Neuronal stem cell (in vitro differentiated cells): ENCODE results near the gene CBX5.
"Not testable (repeated sequence)": the region's sequence is repeated elsewhere in the genome, so short reads cannot be mapped to it uniquely, and the experiment has no call there.

ENCODE experiments used
- DNase-seq: peaks from one replicate; pipeline ENCODE4 v3.0.0-alpha.2; 2013; ENCODE audit warnings: low spot score
- H2AFZ ChIP-seq: one replicate; pipeline ENCODE4 v1.6.1; 2013; ENCODE audit warnings: mild to moderate bottlenecking, low read length, inconsistent platforms
- H2AK5ac ChIP-seq: 2 replicates; pipeline ENCODE4 v1.6.1; 2013; ENCODE audit warnings: low read depth, mild to moderate bottlenecking, inconsistent platforms, low read length, moderate library complexity, mixed read lengths
- H2BK120ac ChIP-seq: 2 replicates; pipeline ENCODE4 v1.6.1; 2013; ENCODE audit warnings: low read depth, mild to moderate bottlenecking, inconsistent platforms, low read length, moderate library complexity, mixed read lengths
- H2BK12ac ChIP-seq: one replicate; pipeline ENCODE4 v1.6.1; 2013; ENCODE audit warnings: low read length, inconsistent platforms
- H2BK15ac ChIP-seq: 2 replicates; pipeline ENCODE4 v1.6.1; 2013; ENCODE audit warnings: mild to moderate bottlenecking, low read length, inconsistent platforms, mixed read lengths
- H2BK5ac ChIP-seq: one replicate; pipeline ENCODE4 v1.6.1; 2013; ENCODE audit warnings: inconsistent platforms, mild to moderate bottlenecking, low read length, moderate library complexity
- H3K14ac ChIP-seq: one replicate; pipeline ENCODE4 v1.6.1; 2013; ENCODE audit warnings: low read length, inconsistent platforms
- H3K18ac ChIP-seq: 2 replicates; pipeline ENCODE4 v1.6.1; 2013; ENCODE audit warnings: low read length, inconsistent platforms
- H3K23ac ChIP-seq: 2 replicates; pipeline ENCODE4 v1.6.1; 2013; ENCODE audit warnings: low read depth, mild to moderate bottlenecking, mixed read lengths, low read length, inconsistent platforms; ENCODE audit not compliant: poor library complexity
- H3K27ac ChIP-seq: replicated peaks from 3 replicates; pipeline ENCODE4 v1.5.1; 2013; ENCODE audit warnings: low read length, inconsistent platforms
- H3K27me3 ChIP-seq, 3 experiments: 2 replicates each; pipeline ENCODE4 v1.6.1; 2013; ENCODE audit warnings: low read length in 3 of 3, mild to moderate bottlenecking in 2 of 3, inconsistent platforms in 1 of 3, low read depth in 1 of 3, mixed read lengths in 1 of 3, moderate library complexity in 1 of 3; ENCODE audit not compliant: control insufficient read depth in 3 of 3, insufficient read depth in 3 of 3
- H3K36me3 ChIP-seq, 2 donors: replicated peaks in 1 of 2; 2 replicates each; pipeline ENCODE4 v1.6.1; 2013; ENCODE audit warnings: low read length in 2 of 2; ENCODE audit not compliant: control insufficient read depth in 2 of 2, insufficient read depth in 2 of 2
- H3K4ac ChIP-seq: 2 replicates; pipeline ENCODE4 v1.6.1; 2013; ENCODE audit warnings: inconsistent platforms, mild to moderate bottlenecking, low read length, moderate library complexity
- H3K4me1 ChIP-seq, 2 donors: 1 replicate in 1 of 2; 2 replicates in 1 of 2; pipeline ENCODE4 v1.6.1; 2013; ENCODE audit warnings: low read length in 2 of 2, low read depth in 1 of 2; ENCODE audit not compliant: control insufficient read depth in 2 of 2, insufficient read depth in 1 of 2
- H3K4me2 ChIP-seq: one replicate; pipeline ENCODE4 v1.6.1; 2013; ENCODE audit warnings: mild to moderate bottlenecking, low read length, inconsistent platforms; ENCODE audit not compliant: insufficient read depth, poor library complexity, severe bottlenecking
- H3K4me3 ChIP-seq, 2 donors: 2 replicates each; pipeline ENCODE4 v1.5.1; 2013; ENCODE audit warnings: low read length in 2 of 2, mild to moderate bottlenecking in 2 of 2, inconsistent platforms in 1 of 2, moderate library complexity in 1 of 2
- H3K79me1 ChIP-seq: one replicate; pipeline ENCODE4 v1.6.1; 2013; ENCODE audit warnings: low read depth, mild to moderate bottlenecking, inconsistent platforms, low read length, moderate library complexity
- H3K9ac ChIP-seq: one replicate; pipeline ENCODE4 v1.6.1; 2013; ENCODE audit warnings: mild to moderate bottlenecking, low read depth, low read length, inconsistent platforms; ENCODE audit not compliant: poor library complexity
- H3K9me3 ChIP-seq, 2 donors: replicated peaks in 1 of 2; 2 replicates each; pipeline versions ENCODE3 to v1.6.1; 2013; ENCODE audit warnings: low read length in 2 of 2, mild to moderate bottlenecking in 2 of 2, inconsistent platforms in 1 of 2, low read depth in 1 of 2, mixed read lengths in 1 of 2, moderate library complexity in 1 of 2; ENCODE audit not compliant: control insufficient read depth in 2 of 2, insufficient read depth in 1 of 2
- H4K8ac ChIP-seq: one replicate; pipeline ENCODE4 v1.6.1; 2013; ENCODE audit warnings: low read depth, mild to moderate bottlenecking, inconsistent platforms, low read length, moderate library complexity
- H4K91ac ChIP-seq: one replicate; pipeline ENCODE4 v1.6.1; 2013; ENCODE audit warnings: low read length, low read depth, mild to moderate bottlenecking, inconsistent platforms; ENCODE audit not compliant: poor library complexity
- WGBS, 2 donors: extraction: QIAGEN DNeasy Blood & Tissue Kit; methylation state at CpG; one replicate each; pipeline ENCODE4 v1.1.7; 2013; ENCODE audit warnings: missing lambda C conversion rate in 2 of 2, mixed read lengths in 1 of 2; ENCODE audit not compliant: insufficient read length in 2 of 2, insufficient replicate concordance in 1 of 2; ENCODE audit errors: extremely low coverage in 2 of 2; 5-methylcytosine and 5-hydroxymethylcytosine counted together

The CBX5 gene

DNA sequence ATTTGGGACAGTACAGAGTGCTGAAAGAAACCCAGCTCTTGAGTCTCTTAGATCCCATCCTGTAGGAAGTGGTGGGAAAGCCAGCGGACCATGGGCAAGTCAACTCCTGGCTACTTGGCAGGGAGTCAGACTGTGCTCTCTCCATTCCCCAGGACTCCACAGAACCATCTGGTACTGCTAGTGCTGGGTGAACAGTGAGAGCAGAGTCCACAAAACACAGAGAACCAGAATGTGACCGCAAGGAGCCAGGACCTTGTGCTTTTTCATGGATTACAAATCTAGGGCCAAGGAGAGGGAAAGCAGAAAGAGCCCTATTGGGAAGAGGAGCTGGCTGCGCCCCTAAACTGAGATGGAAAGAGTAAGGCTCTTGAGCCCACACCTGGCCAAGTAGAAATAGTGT is 48.7 kb downstream of the CBX5 start:
- not testable (repeated sequence) for H3K79me1 ChIP-seq, H3K27ac ChIP-seq, H3K14ac ChIP-seq, H2AK5ac ChIP-seq, H3K18ac ChIP-seq, H3K23ac ChIP-seq, H3K9ac ChIP-seq, H3K4ac ChIP-seq, H2BK120ac ChIP-seq, H2BK5ac ChIP-seq, H3K4me2 ChIP-seq, H3K4me1 ChIP-seq, H3K27me3 ChIP-seq, H3K4me3 ChIP-seq, H4K91ac ChIP-seq, H2BK15ac ChIP-seq, H2AFZ ChIP-seq, H4K8ac ChIP-seq, H2BK12ac ChIP-seq, DNase-seq, H3K9me3 ChIP-seq
- peaks cover 5 to 37% of the 10 kb centered on the region in 2 donors for H3K36me3 ChIP-seq
- WGBS, 2 donors, result no CpG with 5 or more reads among the region's 3 CpGs

- Histone ChIP-seq H2AK5ac (no peak overlapping the region), H3K14ac (no peak overlapping the region), H3K9me3 (no peaks in the 10 kb centered on the region), H3K36me3 (peaks cover 3 to 30% of the 10 kb centered on the region in 2 donors), H4K91ac (no peak overlapping the region), H3K79me1 (no peaks in the 10 kb centered on the region), H3K4me1 (peaks cover 7 to 10% of the 10 kb centered on the region in 2 donors), H2BK5ac (no peak overlapping the region), H2AFZ (no peak overlapping the region), H2BK15ac (no peak overlapping the region), H3K4me3 (no peak overlapping the region), H3K27ac (no peak overlapping the region), H3K23ac (no peak overlapping the region), H3K27me3 (no peaks in the 10 kb centered on the region), H3K9ac (no peak overlapping the region), H2BK120ac (no peak overlapping the region), H4K8ac (no peak overlapping the region), H3K18ac (no peak overlapping the region), H2BK12ac (no peak overlapping the region), H3K4ac (no peak overlapping the region), H3K4me2 (no peak overlapping the region)
- no CpG with 5 or more reads among the region's 2 CpGs for WGBS, 2 donors
- DNase-seq, result no peak
Measured at GRCh38 chr12:54230555-54230954, 49.4 kb downstream of the CBX5 start.

DNA sequence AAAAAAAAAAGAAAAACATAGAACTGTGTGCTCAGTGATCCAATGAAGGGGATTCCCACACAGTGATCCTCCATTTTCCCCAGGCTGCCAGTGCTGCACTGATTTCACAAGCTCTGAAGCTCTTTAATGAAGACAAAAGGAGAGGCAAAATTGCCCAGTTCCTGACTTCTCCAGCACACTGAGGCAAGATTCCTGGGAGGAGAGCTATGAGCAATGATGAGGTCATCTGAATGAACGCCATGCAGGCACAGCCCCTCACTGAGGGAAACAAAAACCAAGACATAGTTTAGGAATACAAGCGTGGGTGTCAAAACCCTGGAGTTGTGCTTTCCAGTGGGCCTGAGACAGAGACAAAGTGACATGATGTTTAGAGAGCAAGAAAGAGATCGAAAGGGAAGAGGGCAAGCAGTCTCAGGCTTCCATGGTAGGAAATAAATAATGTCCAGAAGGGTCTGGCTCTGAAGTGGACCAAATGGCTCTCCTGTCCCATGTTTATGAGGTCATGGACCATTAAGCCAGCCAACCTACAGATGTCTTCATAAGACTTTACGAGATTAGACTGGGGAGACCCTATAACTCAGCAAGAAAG is 50.2 kb downstream of the CBX5 start:
- H3K4me2 ChIP-seq, result no peak overlapping the region
- H2AK5ac ChIP-seq, result no peak overlapping the region
- no peak overlapping the region for H3K9ac ChIP-seq
- H3K4me1 ChIP-seq, result peaks cover 7 to 10% of the 10 kb centered on the region in 2 donors
- H3K79me1 ChIP-seq, result no peaks in the 10 kb centered on the region
- H3K36me3 ChIP-seq, result peaks cover 2 to 24% of the 10 kb centered on the region in 2 donors
- WGBS, 2 donors, result no CpG with 5 or more reads among the region's 4 CpGs
- H2BK15ac ChIP-seq, result no peak overlapping the region
- H3K4me3 ChIP-seq, result no peak overlapping the region
- H3K23ac ChIP-seq, result no peak overlapping the region
- H3K9me3 ChIP-seq, result no peaks in the 10 kb centered on the region
- H2BK120ac ChIP-seq, result no peak overlapping the region
- DNase-seq, result no peak
- H2BK5ac ChIP-seq, result no peak overlapping the region
- peak overlapping the region; percentile 30 for H3K27ac ChIP-seq
- no peak overlapping the region for H4K91ac ChIP-seq
- H2BK12ac ChIP-seq, result no peak overlapping the region
- no peak overlapping the region for H3K14ac ChIP-seq
- no peaks in the 10 kb centered on the region for H3K27me3 ChIP-seq
- no peak overlapping the region for H4K8ac ChIP-seq
- H2AFZ ChIP-seq, result no peak overlapping the region
- no peak overlapping the region for H3K4ac ChIP-seq
- H3K18ac ChIP-seq, result no peak overlapping the region

DNA sequence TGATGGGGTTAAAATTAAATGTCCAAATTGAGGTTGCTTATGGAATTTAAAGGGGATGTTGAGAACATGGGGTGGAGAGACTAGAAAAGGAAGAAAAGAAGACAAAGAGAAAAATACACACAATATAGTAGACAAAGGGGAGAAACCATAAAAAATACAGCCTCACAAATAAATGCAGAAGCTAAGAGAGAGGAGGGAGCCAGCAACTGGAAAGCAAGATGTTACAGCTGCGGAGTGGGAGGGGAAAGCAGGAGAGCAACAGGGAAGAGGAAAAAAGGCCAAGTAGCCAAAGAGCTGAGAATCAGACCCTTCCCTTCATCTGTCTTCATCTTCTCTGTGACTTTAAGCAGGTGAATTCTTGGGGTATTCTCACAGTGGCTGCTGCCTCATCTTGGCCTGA is 51.5 kb downstream of the CBX5 start:
- peak overlapping the region; percentile 35 for H3K18ac ChIP-seq
- H4K91ac ChIP-seq, result no peak overlapping the region
- no peak overlapping the region for H4K8ac ChIP-seq
- no peaks in the 10 kb centered on the region for H3K27me3 ChIP-seq
- WGBS, 2 donors, result no CpG with 5 or more reads among the region's 1 CpG
- no peak overlapping the region for H3K4me2 ChIP-seq
- no peak overlapping the region for H2AFZ ChIP-seq
- H3K14ac ChIP-seq, result no peak overlapping the region
- no peak overlapping the region for H2BK15ac ChIP-seq
- DNase-seq, result no peak
- no peak overlapping the region for H3K4ac ChIP-seq
- no peak overlapping the region for H2BK5ac ChIP-seq
- no peak overlapping the region for H3K4me3 ChIP-seq
- H3K36me3 ChIP-seq, result peaks cover 2 to 13% of the 10 kb centered on the region in 2 donors
- H3K9ac ChIP-seq, result no peak overlapping the region
- H2AK5ac ChIP-seq, result no peak overlapping the region
- no peak overlapping the region for H2BK120ac ChIP-seq
- no peaks in the 10 kb centered on the region for H3K9me3 ChIP-seq
- peak overlapping the region; percentile 23 for H3K27ac ChIP-seq
- peaks cover 7 to 10% of the 10 kb centered on the region in 2 donors for H3K4me1 ChIP-seq
- no peak overlapping the region for H3K23ac ChIP-seq
- no peak overlapping the region for H2BK12ac ChIP-seq
- H3K79me1 ChIP-seq, result no peaks in the 10 kb centered on the region
